ENCODE results near the gene ZNRF4.
A peak's percentile ranks its signal among the peaks of the same experiment; 100 is the strongest.

ZNRF4 gene

GRCh38 chr19:5492281-5492634 lies 37.0 kb downstream of the ZNRF4 start:
- Histone ChIP-seq H3K9ac (ENCODE audit: low read length) (no peak overlapping the region), H3K4me1 (ENCODE audit: control insufficient read depth, insufficient read depth, low read length) (no peaks in the 10 kb centered on the region), H3K36me3 (ENCODE audit: control insufficient read depth, insufficient read depth, low read length, severe bottlenecking) (no peaks in the 10 kb centered on the region), H3K9me3 (ENCODE audit: control insufficient read depth, low read length) (no peaks in the 10 kb centered on the region), H3K27me3 (replicated peaks; ENCODE audit: control insufficient read depth, insufficient read depth, low read length) (peaks cover 42% of the 10 kb centered on the region), H3K4me3 (ENCODE audit: low read length) (no peak overlapping the region)
- DNase-seq (ENCODE audit: low read depth) = no peak

- H3K9me3 ChIP-seq (ENCODE audit: control insufficient read depth, low read length) = no peaks in the 10 kb centered on the region
- no peaks in the 10 kb centered on the region for H3K36me3 ChIP-seq (ENCODE audit: control insufficient read depth, insufficient read depth, low read length, severe bottlenecking)
- no peak overlapping the region for H3K9ac ChIP-seq (ENCODE audit: low read length)
- H3K27me3 ChIP-seq (replicated peaks; ENCODE audit: control insufficient read depth, insufficient read depth, low read length) = peaks cover 44% of the 10 kb centered on the region
- H3K4me3 ChIP-seq (ENCODE audit: low read length) = no peak overlapping the region
- no peaks in the 10 kb centered on the region for H3K4me1 ChIP-seq (ENCODE audit: control insufficient read depth, insufficient read depth, low read length)
- peak; percentile 4 for DNase-seq (ENCODE audit: low read depth)
Measured at GRCh38 chr19:5492635-5493409, 37.6 kb downstream of the ZNRF4 start.

- Histone ChIP-seq H3K9ac (ENCODE audit: low read length) (no peak overlapping the region), H3K27me3 (replicated peaks; ENCODE audit: control insufficient read depth, insufficient read depth, low read length) (peaks cover 47% of the 10 kb centered on the region)
Measured at GRCh38 chr19:5494773-5495172, 39.6 kb downstream of the ZNRF4 start.

GRCh38 chr19:5495792-5496191 lies 40.6 kb downstream of the ZNRF4 start:
- Histone ChIP-seq H3K4me1 (ENCODE audit: control insufficient read depth, insufficient read depth, low read length) (no peaks in the 10 kb centered on the region), H3K4me3 (ENCODE audit: low read length) (no peak overlapping the region), H3K9me3 (ENCODE audit: control insufficient read depth, low read length) (peaks cover 3% of the 10 kb centered on the region), H3K36me3 (ENCODE audit: control insufficient read depth, insufficient read depth, low read length, severe bottlenecking) (no peaks in the 10 kb centered on the region), H3K9ac (ENCODE audit: low read length) (no peak overlapping the region), H3K27me3 (replicated peaks; ENCODE audit: control insufficient read depth, insufficient read depth, low read length) (peaks cover 45% of the 10 kb centered on the region)
- no peak for DNase-seq (ENCODE audit: low read depth)

More at GRCh38 chr19:5494773-5495172, 39.6 kb downstream of the ZNRF4 start:
- no peaks in the 10 kb centered on the region for H3K36me3 ChIP-seq (ENCODE audit: control insufficient read depth, insufficient read depth, low read length, severe bottlenecking)
- H3K4me1 ChIP-seq (ENCODE audit: control insufficient read depth, insufficient read depth, low read length) = no peaks in the 10 kb centered on the region
- peaks cover 3% of the 10 kb centered on the region for H3K9me3 ChIP-seq (ENCODE audit: control insufficient read depth, low read length)
- DNase-seq (ENCODE audit: low read depth) = no peak
- H3K4me3 ChIP-seq (ENCODE audit: low read length) = no peak overlapping the region

GRCh38 chr19:5497297-5497696 lies 42.1 kb downstream of the ZNRF4 start:
- Histone ChIP-seq H3K9ac (ENCODE audit: low read length) (no peak overlapping the region), H3K9me3 (ENCODE audit: control insufficient read depth, low read length) (peaks cover 17% of the 10 kb centered on the region), H3K27me3 (replicated peaks; ENCODE audit: control insufficient read depth, insufficient read depth, low read length) (peaks cover 40% of the 10 kb centered on the region)

GRCh38 chr19:5498830-5499550 lies 43.8 kb downstream of the ZNRF4 start:
- H3K36me3 ChIP-seq (ENCODE audit: control insufficient read depth, insufficient read depth, low read length, severe bottlenecking) = no peaks in the 10 kb centered on the region

More at GRCh38 chr19:5497297-5497696, 42.1 kb downstream of the ZNRF4 start:
- Histone ChIP-seq H3K4me1 (ENCODE audit: control insufficient read depth, insufficient read depth, low read length) (no peaks in the 10 kb centered on the region), H3K4me3 (ENCODE audit: low read length) (no peak overlapping the region), H3K36me3 (ENCODE audit: control insufficient read depth, insufficient read depth, low read length, severe bottlenecking) (no peaks in the 10 kb centered on the region)
- no peak for DNase-seq (ENCODE audit: low read depth)

GRCh38 chr19:5501907-5502306 lies 46.7 kb downstream of the ZNRF4 start:
- Histone ChIP-seq H3K4me1 (ENCODE audit: control insufficient read depth, insufficient read depth, low read length) (no peaks in the 10 kb centered on the region), H3K27me3 (replicated peaks; ENCODE audit: control insufficient read depth, insufficient read depth, low read length) (peaks cover 32% of the 10 kb centered on the region), H3K4me3 (ENCODE audit: low read length) (no peak overlapping the region), H3K36me3 (ENCODE audit: control insufficient read depth, insufficient read depth, low read length, severe bottlenecking) (no peaks in the 10 kb centered on the region), H3K9ac (ENCODE audit: low read length) (no peak overlapping the region), H3K9me3 (ENCODE audit: control insufficient read depth, low read length) (peaks cover 41% of the 10 kb centered on the region)
- DNase-seq (ENCODE audit: low read depth) = no peak

More at GRCh38 chr19:5498830-5499550, 43.8 kb downstream of the ZNRF4 start:
- Histone ChIP-seq H3K9me3 (ENCODE audit: control insufficient read depth, low read length) (peaks cover 30% of the 10 kb centered on the region), H3K4me1 (ENCODE audit: control insufficient read depth, insufficient read depth, low read length) (no peaks in the 10 kb centered on the region), H3K4me3 (ENCODE audit: low read length) (no peak overlapping the region), H3K27me3 (replicated peaks; ENCODE audit: control insufficient read depth, insufficient read depth, low read length) (peaks cover 28% of the 10 kb centered on the region), H3K9ac (ENCODE audit: low read length) (no peak overlapping the region)
- DNase-seq (ENCODE audit: low read depth) = no peak

GRCh38 chr19:5503598-5503997 lies 48.4 kb downstream of the ZNRF4 start:
- no peak for DNase-seq (ENCODE audit: low read depth)
- H3K27me3 ChIP-seq (replicated peaks; ENCODE audit: control insufficient read depth, insufficient read depth, low read length) = peaks cover 20% of the 10 kb centered on the region
- H3K4me1 ChIP-seq (ENCODE audit: control insufficient read depth, insufficient read depth, low read length) = no peaks in the 10 kb centered on the region
- no peaks in the 10 kb centered on the region for H3K36me3 ChIP-seq (ENCODE audit: control insufficient read depth, insufficient read depth, low read length, severe bottlenecking)
- H3K4me3 ChIP-seq (ENCODE audit: low read length) = no peak overlapping the region
- H3K9me3 ChIP-seq (ENCODE audit: control insufficient read depth, low read length) = peaks cover 41% of the 10 kb centered on the region
- H3K9ac ChIP-seq (ENCODE audit: low read length) = no peak overlapping the region

GRCh38 chr19:5504114-5504513 lies 48.9 kb downstream of the ZNRF4 start:
- peaks cover 20% of the 10 kb centered on the region for H3K27me3 ChIP-seq (replicated peaks; ENCODE audit: control insufficient read depth, insufficient read depth, low read length)
- H3K4me3 ChIP-seq (ENCODE audit: low read length) = no peak overlapping the region
- DNase-seq (ENCODE audit: low read depth) = no peak
- H3K36me3 ChIP-seq (ENCODE audit: control insufficient read depth, insufficient read depth, low read length, severe bottlenecking) = no peaks in the 10 kb centered on the region
- H3K4me1 ChIP-seq (ENCODE audit: control insufficient read depth, insufficient read depth, low read length) = no peaks in the 10 kb centered on the region
- H3K9me3 ChIP-seq (ENCODE audit: control insufficient read depth, low read length) = peaks cover 41% of the 10 kb centered on the region
- H3K9ac ChIP-seq (ENCODE audit: low read length) = no peak overlapping the region

All from adipocyte (in vitro differentiated cells).